GM18517 (cell line): ENCODE results near the gene KRTAP17-1.
A peak's percentile ranks its signal among the peaks of the same experiment; 100 is the strongest.

Source experiments
- ATAC-seq: cut with Tn5 transposase; IDR thresholded peaks from one replicate; pipeline ENCODE4 v1.9.1; 2021; ENCODE audit warnings: mild to moderate bottlenecking, moderate library complexity; ENCODE audit not compliant: unreplicated experiment

Gene KRTAP17-1

GRCh38 chr17:41333098-41333497, 17.6 kb upstream of the KRTAP17-1 start:
- no peak for ATAC-seq

- no peak for ATAC-seq
These were observed 16.7 kb upstream of the KRTAP17-1 start for GRCh38 chr17:41332239-41332638.

GRCh38 chr17:41331606-41332005, 16.1 kb upstream of the KRTAP17-1 start:
- ATAC-seq: no peak

- ATAC-seq: no peak
These were observed 13.9 kb upstream of the KRTAP17-1 start for GRCh38 chr17:41329279-41329948.

GRCh38 chr17:41328207-41328606, 12.7 kb upstream of the KRTAP17-1 start:
- ATAC-seq: no peak

- ATAC-seq: no peak
These were observed 12.1 kb upstream of the KRTAP17-1 start for GRCh38 chr17:41327411-41328120.

GRCh38 chr17:41326173-41327145, 10.9 kb upstream of the KRTAP17-1 start:
- no peak for ATAC-seq

- no peak for ATAC-seq
These were observed 10.1 kb upstream of the KRTAP17-1 start for GRCh38 chr17:41325611-41326010.

GRCh38 chr17:41325126-41325525, 9.6 kb upstream of the KRTAP17-1 start:
- no peak for ATAC-seq

GRCh38 chr17:41324180-41325075, 8.9 kb upstream of the KRTAP17-1 start:
- no peak for ATAC-seq

- no peak for ATAC-seq
These were observed 7.7 kb upstream of the KRTAP17-1 start for GRCh38 chr17:41322903-41323895.

GRCh38 chr17:41322094-41322902, 6.8 kb upstream of the KRTAP17-1 start:
- no peak for ATAC-seq

GRCh38 chr17:41318231-41318630, 2.7 kb upstream of the KRTAP17-1 start:
- no peak for ATAC-seq

- ATAC-seq: no peak
These were observed 420 bp upstream of the KRTAP17-1 start for GRCh38 chr17:41315814-41316445.

GRCh38 chr17:41311111-41311510, 4.4 kb downstream of the KRTAP17-1 start:
- no peak for ATAC-seq

GRCh38 chr17:41308918-41309359, 6.6 kb downstream of the KRTAP17-1 start, which contains the start of gene KRTAP16-1:
TSS of gene KRTAP16-1 (minus strand) at chr17:41309309. CDS start at chr17:41309253, 56 bp downstream.
- peak; percentile 29 for ATAC-seq

GRCh38 chr17:41308251-41308917, 7.1 kb downstream of the KRTAP17-1 start:
- peak; percentile 64 for ATAC-seq
